HEK293 (cell line): ENCODE results near the gene CABCOCO1.

Experiments
- KLF16 ChIP-seq: fragments of 450-650 bp; formaldehyde crosslinking; IDR thresholded peaks from 2 replicates; pipeline ENCODE4 v1.5.1; 2017; ENCODE audit warnings: missing biosample characterization, missing genetic modification characterization
- MEIS1 ChIP-seq: sonication (generic); formaldehyde crosslinking; IDR thresholded peaks from 2 replicates; pipeline ENCODE4 v1.8.1; 2022; ENCODE audit warnings: missing genetic modification reagents, mild to moderate bottlenecking, borderline replicate concordance
- YY1 ChIP-seq: fragments of 450-650 bp; formaldehyde crosslinking; IDR thresholded peaks from 2 replicates; pipeline ENCODE4 v1.5.1; 2018; ENCODE audit warnings: missing biosample characterization, missing genetic modification characterization
- ZEB2 ChIP-seq: fragments of 450-650 bp; formaldehyde crosslinking; IDR thresholded peaks from 2 replicates; pipeline ENCODE4 v1.5.1; 2016; ENCODE audit warnings: missing biosample characterization, missing genetic modification characterization
- ZNF140 ChIP-seq: fragments of 450-650 bp; formaldehyde crosslinking; IDR thresholded peaks from 2 replicates; pipeline ENCODE4 v1.5.1; 2016; ENCODE audit warnings: missing biosample characterization, missing genetic modification characterization
- ZNF274 ChIP-seq, 2 experiments: fragments of 200-500 bp in 1 of 2; fragments of 450-650 bp in 1 of 2; sonication (Bioruptor generic) in 1 of 2; formaldehyde crosslinking in 1 of 2; IDR thresholded peaks; 2 replicates each; pipeline versions ENCODE4 v1.5.1 to v1.6.1; 2014 to 2016; ENCODE audit warnings: borderline replicate concordance in 1 of 2, inconsistent platforms in 1 of 2, low read length in 1 of 2, missing biosample characterization in 1 of 2, missing genetic modification characterization in 1 of 2
- ZNF530 ChIP-seq: fragments of 450-650 bp; formaldehyde crosslinking; IDR thresholded peaks from 2 replicates; pipeline ENCODE4 v1.5.1; 2016; ENCODE audit warnings: low read depth, missing biosample characterization, missing genetic modification characterization
- ZNF776 ChIP-seq: fragments of 450-650 bp; formaldehyde crosslinking; IDR thresholded peaks from 2 replicates; pipeline ENCODE4 v1.5.0; 2017; ENCODE audit warnings: missing biosample characterization, missing genetic modification characterization, borderline replicate concordance
- TF ChIP-seq, protein P1 (sequence below): fragments of 450-650 bp; formaldehyde crosslinking; optimal IDR thresholded peaks from 2 replicates; pipeline ENCODE3; 2016; ENCODE audit warnings: missing biosample characterization, mild to moderate bottlenecking, missing genetic modification characterization
- TF ChIP-seq, protein P2 (sequence below): fragments of 450-650 bp; formaldehyde crosslinking; IDR thresholded peaks from 2 replicates; pipeline ENCODE4 v1.5.1; 2016; ENCODE audit warnings: missing biosample characterization, missing genetic modification characterization
- TF ChIP-seq, protein P3 (sequence below): fragments of 450-650 bp; formaldehyde crosslinking; IDR thresholded peaks from 2 replicates; pipeline ENCODE4 v1.5.1; 2016; ENCODE audit warnings: missing biosample characterization, missing genetic modification characterization

DNA sequence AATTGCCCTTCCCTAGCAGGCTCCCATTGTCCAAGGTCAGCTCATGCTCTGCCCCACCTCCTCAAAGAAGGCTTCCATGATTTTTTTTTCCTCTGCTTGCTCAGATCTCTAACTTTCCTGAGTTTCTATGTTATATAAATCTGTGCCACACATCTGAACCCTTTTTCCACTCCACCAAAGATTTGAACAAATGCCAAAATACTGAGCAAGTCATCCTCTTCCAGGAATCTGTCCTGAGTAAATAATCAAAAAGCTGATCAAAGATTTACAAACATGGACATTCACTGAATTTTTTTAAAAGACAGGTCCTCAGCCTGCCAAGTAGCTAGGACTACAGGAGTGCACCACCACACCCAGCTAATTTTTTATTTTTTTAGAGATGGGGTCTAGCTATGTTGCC is 136.0 kb downstream of the CABCOCO1 start:
- no peak for TF ChIP-seq ZNF140 (tag by site-specific recombination)
- TF ChIP-seq, protein P1, sequence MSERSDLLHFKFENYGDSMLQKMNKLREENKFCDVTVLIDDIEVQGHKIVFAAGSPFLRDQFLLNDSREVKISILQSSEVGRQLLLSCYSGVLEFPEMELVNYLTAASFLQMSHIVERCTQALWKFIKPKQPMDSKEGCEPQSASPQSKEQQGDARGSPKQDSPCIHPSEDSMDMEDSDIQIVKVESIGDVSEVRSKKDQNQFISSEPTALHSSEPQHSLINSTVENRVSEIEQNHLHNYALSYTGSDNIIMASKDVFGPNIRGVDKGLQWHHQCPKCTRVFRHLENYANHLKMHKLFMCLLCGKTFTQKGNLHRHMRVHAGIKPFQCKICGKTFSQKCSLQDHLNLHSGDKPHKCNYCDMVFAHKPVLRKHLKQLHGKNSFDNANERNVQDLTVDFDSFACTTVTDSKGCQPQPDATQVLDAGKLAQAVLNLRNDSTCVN (tag by site-specific recombination): no peak
- TF ChIP-seq ZEB2: no peak
- TF ChIP-seq, protein P2, sequence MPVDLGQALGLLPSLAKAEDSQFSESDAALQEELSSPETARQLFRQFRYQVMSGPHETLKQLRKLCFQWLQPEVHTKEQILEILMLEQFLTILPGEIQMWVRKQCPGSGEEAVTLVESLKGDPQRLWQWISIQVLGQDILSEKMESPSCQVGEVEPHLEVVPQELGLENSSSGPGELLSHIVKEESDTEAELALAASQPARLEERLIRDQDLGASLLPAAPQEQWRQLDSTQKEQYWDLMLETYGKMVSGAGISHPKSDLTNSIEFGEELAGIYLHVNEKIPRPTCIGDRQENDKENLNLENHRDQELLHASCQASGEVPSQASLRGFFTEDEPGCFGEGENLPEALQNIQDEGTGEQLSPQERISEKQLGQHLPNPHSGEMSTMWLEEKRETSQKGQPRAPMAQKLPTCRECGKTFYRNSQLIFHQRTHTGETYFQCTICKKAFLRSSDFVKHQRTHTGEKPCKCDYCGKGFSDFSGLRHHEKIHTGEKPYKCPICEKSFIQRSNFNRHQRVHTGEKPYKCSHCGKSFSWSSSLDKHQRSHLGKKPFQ: no peak
- TF ChIP-seq ZNF274 (IDR thresholded peaks at IDR 0.05; ENCODE audit: low read length): no peak
- TF ChIP-seq ZNF274 (tag by site-specific recombination; IDR thresholded peaks at IDR 0.05; ENCODE audit: borderline replicate concordance): no peak
- TF ChIP-seq KLF16 (tag by site-specific recombination): no peak
- TF ChIP-seq, protein P3, sequence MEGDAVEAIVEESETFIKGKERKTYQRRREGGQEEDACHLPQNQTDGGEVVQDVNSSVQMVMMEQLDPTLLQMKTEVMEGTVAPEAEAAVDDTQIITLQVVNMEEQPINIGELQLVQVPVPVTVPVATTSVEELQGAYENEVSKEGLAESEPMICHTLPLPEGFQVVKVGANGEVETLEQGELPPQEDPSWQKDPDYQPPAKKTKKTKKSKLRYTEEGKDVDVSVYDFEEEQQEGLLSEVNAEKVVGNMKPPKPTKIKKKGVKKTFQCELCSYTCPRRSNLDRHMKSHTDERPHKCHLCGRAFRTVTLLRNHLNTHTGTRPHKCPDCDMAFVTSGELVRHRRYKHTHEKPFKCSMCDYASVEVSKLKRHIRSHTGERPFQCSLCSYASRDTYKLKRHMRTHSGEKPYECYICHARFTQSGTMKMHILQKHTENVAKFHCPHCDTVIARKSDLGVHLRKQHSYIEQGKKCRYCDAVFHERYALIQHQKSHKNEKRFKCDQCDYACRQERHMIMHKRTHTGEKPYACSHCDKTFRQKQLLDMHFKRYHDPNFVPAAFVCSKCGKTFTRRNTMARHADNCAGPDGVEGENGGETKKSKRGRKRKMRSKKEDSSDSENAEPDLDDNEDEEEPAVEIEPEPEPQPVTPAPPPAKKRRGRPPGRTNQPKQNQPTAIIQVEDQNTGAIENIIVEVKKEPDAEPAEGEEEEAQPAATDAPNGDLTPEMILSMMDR (tag by site-specific recombination): no peak
- TF ChIP-seq ZNF530 (tag by site-specific recombination): no peak
- no peak for TF ChIP-seq ZNF776 (tag by site-specific recombination)
- TF ChIP-seq YY1 (tag by site-specific recombination): no peak
- no peak for TF ChIP-seq MEIS1 (CRISPR knock-in tag)
